COR-L47 (cell line): ENCODE measurements around the gene KCNJ6.
"Not testable (repeated sequence)": the region's sequence is repeated elsewhere in the genome, so short reads cannot be mapped to it uniquely, and the experiment has no call there.

Source experiments
- DNase-seq: peaks from one replicate; lab custom pipeline; 2025; lab: John Stamatoyannopoulos, UW

KCNJ6 gene

GRCh38 chr21:37724201-37724600 is 192.1 kb downstream of the KCNJ6 start:
- no peak for DNase-seq

- no peak for DNase-seq
Measured at GRCh38 chr21:37717534-37717933, 198.7 kb downstream of the KCNJ6 start.

- DNase-seq, result not testable (repeated sequence)
Measured at GRCh38 chr21:37712569-37712934, 203.7 kb downstream of the KCNJ6 start.

GRCh38 chr21:37711836-37712568 is 204.3 kb downstream of the KCNJ6 start:
- peak; percentile 64 for DNase-seq

- peak; percentile 76 for DNase-seq
Measured at GRCh38 chr21:37711286-37711829, 204.9 kb downstream of the KCNJ6 start.

GRCh38 chr21:37710546-37711285 is 205.5 kb downstream of the KCNJ6 start:
- DNase-seq, result peak; percentile 56

- DNase-seq, result no peak
Measured at GRCh38 chr21:37704751-37705150, 211.5 kb downstream of the KCNJ6 start.

- no peak for DNase-seq
Measured at GRCh38 chr21:37702241-37702640, 214.0 kb downstream of the KCNJ6 start.

- DNase-seq, result peak; percentile 84
Measured at GRCh38 chr21:37700641-37701202, 215.5 kb downstream of the KCNJ6 start.

- no peak for DNase-seq
Measured at GRCh38 chr21:37699024-37699775, 217.1 kb downstream of the KCNJ6 start.

- DNase-seq, result no peak
Measured at GRCh38 chr21:37696936-37697335, 219.3 kb downstream of the KCNJ6 start.

- no peak for DNase-seq
Measured at GRCh38 chr21:37695111-37695510, 221.1 kb downstream of the KCNJ6 start.

- DNase-seq, result no peak
Measured at GRCh38 chr21:37688952-37689659, 227.2 kb downstream of the KCNJ6 start.

- no peak for DNase-seq
Measured at GRCh38 chr21:37686991-37687810, 229.1 kb downstream of the KCNJ6 start.

GRCh38 chr21:37684547-37684946 is 231.7 kb downstream of the KCNJ6 start:
- DNase-seq, result no peak

GRCh38 chr21:37684115-37684493 is 232.2 kb downstream of the KCNJ6 start:
- no peak for DNase-seq

- no peak for DNase-seq
Measured at GRCh38 chr21:37683396-37684114, 232.7 kb downstream of the KCNJ6 start.

- DNase-seq, result no peak
Measured at GRCh38 chr21:37682966-37683365, 233.3 kb downstream of the KCNJ6 start.

GRCh38 chr21:37677006-37677405 is 239.3 kb downstream of the KCNJ6 start:
- DNase-seq, result no peak

- DNase-seq, result peak; percentile 19
Measured at GRCh38 chr21:37675202-37675801, 241.0 kb downstream of the KCNJ6 start.
